MM.1S (cell line): ENCODE measurements around the gene CPNE2.

Experiments used
- EZH2 ChIP-seq: fragments of 300-600 bp; sonication (generic); optimal IDR thresholded peaks from 2 replicates; pipeline ENCODE3; 2017; ENCODE audit warnings: low read depth, mild to moderate bottlenecking, antibody characterized with exemption, low read length, mixed read lengths
- EZH2phosphoT487 ChIP-seq: fragments of 300-600 bp; sonication (generic); IDR thresholded peaks from 2 replicates; pipeline ENCODE4 v1.6.1; 2018; ENCODE audit warnings: antibody characterized with exemption, low read length
- TF ChIP-seq, protein P1 (sequence below): fragments of 300-600 bp; sonication (generic); IDR thresholded peaks from 2 replicates; pipeline ENCODE4 v1.5.1; 2016; ENCODE audit warnings: antibody characterized with exemption, low read length, mixed read lengths

DNA sequence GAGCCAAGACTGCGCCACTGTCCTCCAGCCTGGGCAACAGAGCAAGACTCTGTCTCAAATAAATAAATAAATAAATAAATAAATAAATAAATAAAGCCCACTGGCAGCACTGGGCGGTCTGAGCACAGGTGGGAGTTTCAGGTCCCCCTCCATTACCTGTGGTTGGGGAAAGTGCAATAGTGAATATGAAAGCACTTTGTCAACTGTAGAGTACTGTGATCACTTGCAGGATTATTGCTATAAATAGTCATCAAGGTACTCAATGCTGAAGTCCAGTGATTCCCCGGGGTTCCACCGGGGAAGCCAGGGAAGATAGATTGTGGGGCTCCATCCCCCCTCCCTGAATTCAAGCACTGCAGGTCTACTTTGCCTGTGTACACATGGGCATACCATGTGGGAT lies 42.7 kb upstream of the CPNE2 start:
- no peak for TF ChIP-seq EZH2
- TF ChIP-seq, protein P1, sequence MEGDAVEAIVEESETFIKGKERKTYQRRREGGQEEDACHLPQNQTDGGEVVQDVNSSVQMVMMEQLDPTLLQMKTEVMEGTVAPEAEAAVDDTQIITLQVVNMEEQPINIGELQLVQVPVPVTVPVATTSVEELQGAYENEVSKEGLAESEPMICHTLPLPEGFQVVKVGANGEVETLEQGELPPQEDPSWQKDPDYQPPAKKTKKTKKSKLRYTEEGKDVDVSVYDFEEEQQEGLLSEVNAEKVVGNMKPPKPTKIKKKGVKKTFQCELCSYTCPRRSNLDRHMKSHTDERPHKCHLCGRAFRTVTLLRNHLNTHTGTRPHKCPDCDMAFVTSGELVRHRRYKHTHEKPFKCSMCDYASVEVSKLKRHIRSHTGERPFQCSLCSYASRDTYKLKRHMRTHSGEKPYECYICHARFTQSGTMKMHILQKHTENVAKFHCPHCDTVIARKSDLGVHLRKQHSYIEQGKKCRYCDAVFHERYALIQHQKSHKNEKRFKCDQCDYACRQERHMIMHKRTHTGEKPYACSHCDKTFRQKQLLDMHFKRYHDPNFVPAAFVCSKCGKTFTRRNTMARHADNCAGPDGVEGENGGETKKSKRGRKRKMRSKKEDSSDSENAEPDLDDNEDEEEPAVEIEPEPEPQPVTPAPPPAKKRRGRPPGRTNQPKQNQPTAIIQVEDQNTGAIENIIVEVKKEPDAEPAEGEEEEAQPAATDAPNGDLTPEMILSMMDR = no peak
- no peak for TF ChIP-seq EZH2phosphoT487
